NCI-H2107 (cell line): ENCODE measurements around the gene CYFIP1.

ENCODE experiments used
- DNase-seq: peaks from one replicate; lab custom pipeline; 2025; lab: John Stamatoyannopoulos, UW

CYFIP1 gene

DNA sequence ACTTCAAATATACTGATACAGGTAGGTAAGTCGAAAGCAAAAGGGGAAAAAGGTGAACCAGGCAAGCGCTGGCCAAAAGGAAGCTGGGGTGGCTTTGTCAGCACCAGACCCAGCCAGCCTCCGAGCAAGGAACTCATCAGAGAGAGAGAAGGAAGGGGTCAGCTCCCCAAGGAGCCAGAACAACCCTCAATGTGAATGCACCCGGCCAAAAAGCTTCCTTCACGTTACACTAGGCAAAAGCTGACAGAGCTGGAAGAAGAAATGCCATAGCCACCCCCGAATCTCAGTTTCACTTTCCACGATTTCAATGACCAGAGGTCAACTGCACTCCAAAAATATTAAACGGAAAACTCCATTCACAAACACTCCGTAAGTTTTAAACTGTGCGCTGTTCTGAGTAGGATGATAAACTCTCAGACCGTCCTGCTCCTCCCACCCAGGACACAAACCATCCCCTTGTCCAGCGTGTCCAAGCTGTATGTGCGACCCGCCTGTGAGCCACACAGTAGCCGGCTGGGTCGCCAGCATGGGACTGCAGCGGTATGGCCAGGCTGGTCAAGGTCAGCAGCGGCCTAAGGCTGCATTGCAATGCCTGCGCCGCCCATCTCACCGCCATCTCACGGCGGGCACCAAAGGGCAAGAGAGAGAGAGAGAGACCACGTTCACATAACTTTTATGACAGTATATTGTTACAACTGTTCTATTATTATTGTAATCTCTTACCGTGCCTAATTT lies 29.7 kb downstream of the CYFIP1 start:
- no peak for DNase-seq

DNA sequence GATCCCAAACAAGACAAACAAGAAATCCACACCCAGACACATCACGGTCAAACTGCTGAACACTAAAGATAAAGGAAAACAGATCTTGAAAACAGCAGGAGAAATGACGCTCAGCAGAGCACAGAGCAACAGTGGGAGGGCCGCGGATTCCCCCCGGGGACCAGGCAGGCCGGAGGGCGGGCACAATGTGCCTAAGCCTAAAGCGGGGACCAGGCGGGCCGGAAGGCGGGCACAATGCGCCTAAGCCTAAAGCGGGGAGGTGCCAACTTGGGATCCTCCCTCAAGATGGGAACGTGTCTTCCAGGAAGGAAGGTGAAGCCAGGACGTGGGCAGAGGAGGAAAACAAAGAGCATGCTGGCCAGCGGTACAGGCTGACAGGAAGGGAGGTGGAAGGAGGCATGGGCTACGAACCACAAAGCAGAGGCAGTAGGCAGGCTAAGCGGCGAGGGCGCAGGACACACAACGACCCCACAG lies 31.1 kb downstream of the CYFIP1 start:
- peak; percentile 39 for DNase-seq

DNA sequence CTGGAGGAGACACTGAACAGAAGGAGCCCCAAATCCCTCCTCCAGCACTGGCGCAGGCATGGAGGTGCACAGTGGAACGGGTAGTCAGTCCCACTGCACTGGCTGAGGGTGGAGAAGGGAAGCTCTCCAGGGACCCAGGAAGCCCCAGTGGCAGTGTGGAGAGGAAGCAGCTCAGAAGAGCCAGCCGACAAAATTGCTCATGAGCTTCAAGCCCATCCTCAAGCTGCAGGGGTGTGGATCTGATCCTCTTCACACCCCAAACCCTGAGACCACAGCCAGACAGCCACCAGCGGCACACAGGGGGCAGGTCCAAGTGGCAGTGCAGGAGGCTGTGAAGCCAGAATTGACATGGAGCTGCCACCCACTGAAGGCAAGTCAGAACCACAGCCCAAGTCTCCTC lies 32.1 kb downstream of the CYFIP1 start:
- no peak for DNase-seq

DNA sequence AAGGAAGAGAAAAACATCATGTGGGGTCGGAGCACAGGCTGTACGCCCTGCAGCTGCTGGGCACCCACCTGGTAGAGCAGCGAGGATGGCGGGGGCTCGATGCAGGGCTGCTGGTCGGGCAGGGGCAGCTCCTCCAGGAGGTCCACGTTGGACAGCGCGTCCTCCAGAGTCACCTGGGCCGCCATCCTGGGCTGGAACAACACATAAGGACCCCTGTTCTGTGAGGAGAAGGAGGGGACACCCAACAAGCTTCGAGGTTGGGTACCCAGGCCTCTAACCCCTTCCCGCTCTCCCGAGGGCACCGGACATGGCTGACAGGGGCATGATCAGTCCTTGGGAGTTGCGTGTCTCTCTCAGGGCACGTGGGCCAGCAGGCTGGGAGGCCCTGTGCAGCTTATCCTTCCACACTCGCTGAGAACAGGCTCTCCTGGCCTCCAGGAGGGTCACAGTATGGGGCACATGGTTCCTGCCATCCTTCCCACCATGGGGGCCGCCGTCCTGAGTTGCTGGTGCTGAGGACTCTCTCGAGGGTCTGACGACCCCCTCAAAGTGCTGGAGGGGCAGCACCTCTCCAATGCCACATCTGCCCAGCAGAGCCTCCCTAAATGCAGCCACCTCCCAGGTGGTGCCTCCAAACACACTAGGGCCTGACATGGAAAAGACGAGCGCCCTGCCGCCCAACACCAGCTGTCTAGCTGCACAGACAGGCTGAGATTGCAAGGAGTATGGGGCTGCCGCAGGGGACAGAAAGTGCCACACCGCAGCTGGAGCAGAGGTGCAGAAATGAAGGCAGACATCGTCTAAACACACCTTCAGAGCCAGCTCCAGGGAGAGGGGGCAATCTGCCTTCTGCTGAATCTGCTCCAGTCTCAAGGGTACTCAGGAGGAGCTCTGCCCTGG lies 32.8 kb downstream of the CYFIP1 start:
- DNase-seq = no peak

DNA sequence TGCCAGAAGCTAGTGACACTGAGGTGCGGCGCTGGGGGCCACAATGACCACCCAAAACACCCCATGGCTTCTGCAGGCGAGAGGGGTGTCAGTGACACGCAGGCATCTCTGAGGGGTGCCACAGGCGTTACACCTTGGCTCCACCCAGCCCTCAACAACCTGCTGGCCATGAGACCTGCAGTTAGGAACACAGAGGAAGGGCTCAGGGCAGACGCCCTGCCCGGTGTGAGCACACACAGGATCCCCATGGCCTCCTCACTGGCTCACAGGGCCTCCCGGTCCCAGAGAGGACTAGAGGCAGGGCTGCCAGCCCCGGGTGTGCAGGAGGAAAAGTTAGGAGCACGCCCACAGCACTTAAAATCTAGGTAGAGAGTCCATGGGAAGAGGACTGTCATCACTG lies 35.1 kb downstream of the CYFIP1 start:
- DNase-seq = no peak

DNA sequence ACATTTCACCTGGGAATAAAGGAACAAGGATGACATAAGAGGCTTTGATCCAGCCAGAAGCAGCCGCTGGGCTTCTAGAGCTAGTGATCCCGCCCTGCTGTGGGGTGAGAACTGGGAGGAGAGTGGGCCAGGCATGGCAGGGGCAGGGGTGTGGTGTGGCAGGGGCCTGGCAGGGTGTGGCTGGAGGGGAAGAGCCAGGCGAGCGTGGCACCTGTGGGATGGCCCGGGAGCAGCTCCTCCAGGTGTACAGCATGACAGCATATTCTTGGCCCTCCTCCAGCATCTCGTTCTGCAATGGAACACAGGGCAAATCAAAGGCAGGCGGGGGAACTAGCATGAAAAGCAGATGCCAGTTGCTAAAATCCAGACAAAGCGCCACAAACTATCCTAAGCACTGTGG lies 35.5 kb downstream of the CYFIP1 start:
- peak; percentile 51 for DNase-seq

DNA sequence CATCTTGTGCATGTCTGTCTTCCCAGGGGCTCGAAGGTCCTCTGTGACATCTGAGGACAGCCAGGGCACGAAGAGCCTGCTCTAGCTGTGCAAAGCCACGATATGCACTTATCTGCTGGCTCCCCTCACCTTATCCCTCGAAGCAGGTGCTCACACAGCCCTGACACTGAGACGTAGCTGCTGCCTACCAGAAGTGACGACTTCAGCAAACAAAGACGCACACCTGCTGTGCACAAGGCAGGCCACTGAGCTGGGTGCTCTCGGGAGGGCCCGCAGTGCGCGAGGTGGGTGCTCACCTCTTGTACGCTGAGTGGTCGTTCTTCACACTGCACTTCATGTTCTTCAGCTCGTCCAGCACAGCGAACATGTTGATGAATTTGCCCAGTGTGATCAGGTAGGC lies 37.3 kb downstream of the CYFIP1 start:
- DNase-seq = peak; percentile 19

DNA sequence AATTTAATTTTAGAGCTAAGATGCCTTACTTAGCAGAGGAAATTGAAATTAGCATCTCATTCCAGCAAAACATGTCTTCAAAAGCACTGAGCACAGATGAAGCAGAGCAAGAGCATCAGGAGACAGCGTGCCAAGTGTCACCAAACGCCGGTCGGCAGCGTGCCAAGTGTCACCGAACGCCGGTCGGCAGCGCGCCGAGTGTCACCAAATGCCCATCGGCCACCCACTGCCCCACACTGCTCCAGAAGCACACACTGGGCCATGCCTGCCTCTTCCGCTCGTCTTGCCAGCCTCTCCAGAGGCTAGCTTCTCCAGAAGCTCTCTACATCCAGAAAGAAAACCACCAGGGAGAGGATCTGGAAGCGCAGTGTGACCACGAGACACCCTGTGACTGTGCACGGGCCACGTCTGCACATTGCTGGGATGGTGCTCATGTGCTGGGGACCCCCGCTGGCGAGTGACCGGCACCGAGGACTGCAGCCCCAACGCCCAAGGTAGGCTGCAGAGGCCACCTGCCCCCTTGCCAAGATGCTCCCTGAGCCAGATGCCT lies 37.8 kb downstream of the CYFIP1 start:
- no peak for DNase-seq

DNA sequence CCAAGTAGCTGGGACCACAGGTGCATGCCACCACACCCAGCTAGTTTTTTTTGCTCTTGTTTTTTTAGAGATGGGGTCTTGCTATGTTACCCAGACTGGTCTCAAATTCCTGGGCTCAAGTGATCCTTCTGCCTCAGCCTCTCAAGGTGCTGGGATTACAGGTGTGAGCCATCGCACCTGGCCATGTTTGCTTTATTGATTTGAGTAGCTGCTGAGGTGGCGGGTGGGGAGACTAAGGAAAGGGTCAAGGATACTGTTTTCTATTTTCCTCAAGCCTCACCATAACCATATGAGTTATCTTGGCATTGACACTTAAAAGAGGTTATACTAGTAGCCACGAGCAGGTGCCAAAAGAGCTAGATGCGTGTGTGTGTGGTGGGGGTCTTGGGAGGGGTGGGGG lies 39.0 kb downstream of the CYFIP1 start:
- no peak for DNase-seq

DNA sequence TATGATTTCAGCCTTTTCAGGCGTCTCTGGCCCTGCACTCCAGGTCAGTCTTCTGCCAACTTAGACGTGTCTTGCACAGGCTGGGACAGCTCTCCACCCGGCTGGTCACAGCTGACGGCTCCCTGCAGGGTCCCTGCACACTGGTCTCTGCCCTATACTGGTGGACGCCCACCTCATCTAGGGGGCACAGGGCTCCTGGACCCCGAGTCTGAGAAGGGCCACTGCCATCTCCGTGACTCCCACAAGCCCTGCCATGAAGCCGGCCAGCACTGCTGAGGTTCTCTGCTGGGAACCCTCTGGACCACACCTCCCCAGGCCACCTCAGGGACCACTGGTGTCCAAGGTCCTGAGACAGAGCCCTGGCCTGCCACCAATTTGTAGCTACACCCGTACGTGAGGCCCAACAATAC lies 40.5 kb downstream of the CYFIP1 start:
- no peak for DNase-seq

DNA sequence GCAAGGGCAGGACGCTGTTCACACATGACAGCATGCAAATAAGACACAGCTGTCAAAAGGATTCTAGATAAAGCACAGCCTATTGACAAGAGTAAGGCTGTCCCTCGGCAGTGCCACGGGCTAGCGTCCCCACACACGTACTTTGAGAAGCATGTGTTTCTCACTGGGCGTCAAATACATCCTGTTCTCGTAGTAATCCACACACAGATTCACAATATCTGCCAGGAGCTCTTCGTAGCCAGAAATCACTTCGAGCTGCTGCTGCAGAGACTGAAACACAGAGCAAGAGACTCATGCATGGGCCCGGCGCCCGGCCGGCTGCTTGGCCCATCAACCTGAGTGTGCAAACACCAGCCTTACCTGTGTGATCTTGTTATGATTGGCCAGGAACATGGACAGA lies 41.1 kb downstream of the CYFIP1 start:
- no peak for DNase-seq

DNA sequence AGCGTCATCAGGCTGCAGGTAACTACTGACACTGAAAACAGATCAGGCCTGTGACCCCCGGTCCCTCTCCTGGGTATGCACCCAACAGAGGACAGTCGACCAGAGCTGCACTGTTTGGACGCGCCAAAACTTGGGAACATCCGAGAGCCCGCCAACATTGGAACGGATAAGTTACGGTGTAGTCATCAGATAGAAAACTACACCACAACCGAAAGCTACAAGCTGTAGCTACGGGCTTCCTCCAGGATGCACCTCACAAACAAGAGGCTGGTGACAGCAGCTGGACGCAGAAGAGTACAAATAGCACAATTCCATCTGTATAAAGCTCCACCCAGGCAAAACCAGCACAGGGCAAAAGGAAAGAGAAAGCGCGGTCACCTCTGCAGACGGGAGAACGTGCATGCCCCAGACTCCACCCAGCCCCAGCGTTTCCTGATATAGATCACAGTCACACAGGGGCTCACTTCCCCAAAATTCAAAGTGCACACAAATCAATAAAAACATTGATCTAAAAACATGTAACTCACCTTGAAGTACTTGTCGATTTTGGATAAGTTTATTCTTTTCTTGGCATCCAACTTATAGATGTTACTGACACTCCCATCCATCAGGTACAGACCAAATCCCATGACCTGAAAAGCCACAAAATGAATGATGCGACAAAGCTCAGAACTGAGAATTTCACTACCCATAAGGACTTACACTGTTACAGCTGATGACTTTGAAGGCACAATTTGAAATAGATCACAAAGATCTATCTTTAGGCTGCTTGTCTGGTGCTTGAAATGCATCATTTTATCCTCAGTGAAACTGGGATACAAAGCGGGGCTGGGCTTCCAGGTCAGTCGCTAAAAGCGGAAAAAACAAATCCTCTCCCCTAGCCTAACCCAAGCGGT lies 43.3 kb downstream of the CYFIP1 start:
- DNase-seq = no peak

DNA sequence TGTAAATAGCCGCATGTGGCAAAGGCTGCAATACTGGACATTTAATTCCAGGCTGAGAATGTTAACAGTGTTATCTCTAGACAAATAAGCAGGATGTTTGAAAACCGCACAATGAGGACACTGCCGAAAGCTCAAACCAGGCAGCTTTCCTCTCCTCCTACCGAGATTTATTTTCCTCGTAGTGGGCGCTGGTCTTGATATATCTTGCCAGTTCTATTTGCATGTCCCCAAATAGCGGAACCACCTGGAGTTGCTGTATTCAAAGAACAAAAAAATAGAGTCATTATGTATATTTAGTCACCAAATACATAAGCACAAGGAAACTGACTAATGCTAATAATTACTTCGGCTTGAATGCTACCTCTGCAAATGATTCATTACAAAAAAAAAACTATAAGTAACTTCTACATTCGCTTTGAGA lies 46.5 kb downstream of the CYFIP1 start:
- no peak for DNase-seq

DNA sequence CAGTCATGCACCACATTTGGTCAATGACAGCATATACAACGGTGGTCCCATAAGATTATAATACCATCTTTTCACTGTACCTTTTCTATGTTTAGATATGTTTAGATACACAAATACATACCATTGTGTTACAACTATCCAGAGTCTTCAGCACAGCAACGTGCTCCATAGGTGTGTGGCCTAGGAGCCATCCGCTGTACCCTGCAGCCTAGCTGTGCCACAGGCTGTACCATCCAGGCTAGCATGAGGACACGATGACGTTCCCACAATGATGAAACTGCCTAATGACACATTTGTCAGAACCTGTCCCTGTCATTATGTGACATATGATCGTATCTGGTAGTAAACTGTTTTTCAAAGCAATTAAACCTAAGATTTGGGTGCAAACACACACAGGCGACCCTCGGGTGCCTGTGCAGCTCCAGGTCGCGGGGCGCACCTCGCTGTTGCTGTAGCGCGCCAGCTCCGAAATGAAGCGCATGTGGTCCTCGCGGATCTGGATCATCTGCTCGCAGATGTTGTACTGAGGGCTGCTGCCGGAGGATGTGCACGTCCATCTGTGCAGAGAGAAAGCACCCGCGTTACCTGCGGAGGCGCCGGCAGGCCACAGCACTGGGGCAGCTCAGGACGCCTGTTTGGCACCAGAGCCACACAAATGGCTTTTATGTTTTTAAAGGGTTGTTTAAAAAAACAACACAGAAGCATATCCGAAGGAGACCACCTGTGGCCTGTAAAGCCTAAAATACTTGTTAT lies 48.2 kb downstream of the CYFIP1 start:
- DNase-seq = no peak

DNA sequence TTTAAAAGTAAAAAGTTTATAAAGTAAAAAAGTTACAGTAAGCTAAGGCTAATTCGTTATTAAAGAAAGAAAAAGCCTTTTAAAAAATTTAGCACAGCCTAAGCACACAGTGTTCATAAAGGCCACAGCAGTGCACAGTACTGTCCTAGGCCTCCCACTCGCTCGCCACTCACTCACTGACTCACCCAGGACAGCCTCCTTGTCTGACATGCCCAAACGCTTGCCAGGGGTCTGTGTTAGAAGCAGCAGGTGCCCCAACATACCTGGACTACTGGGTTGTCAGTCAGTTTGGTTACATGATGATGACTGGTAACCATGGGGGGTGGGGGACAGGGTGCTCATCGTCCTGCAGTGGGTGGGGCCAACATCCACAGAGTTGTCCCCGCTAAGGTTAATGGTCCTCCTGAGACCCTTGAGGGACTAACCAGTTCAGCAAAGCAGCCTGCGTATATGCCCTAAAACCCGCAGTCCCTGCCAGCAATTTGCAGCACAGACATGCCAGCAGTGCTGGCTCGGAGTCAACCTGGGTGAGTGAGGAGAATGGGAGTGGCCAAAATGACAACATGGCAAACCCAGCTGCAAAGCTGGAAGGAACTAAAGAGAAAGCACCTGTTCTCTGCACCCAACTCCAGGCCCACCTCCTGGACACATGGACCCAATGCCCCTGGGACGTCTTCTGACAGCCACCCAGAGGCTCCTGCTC lies 49.2 kb downstream of the CYFIP1 start:
- no peak for DNase-seq

DNA sequence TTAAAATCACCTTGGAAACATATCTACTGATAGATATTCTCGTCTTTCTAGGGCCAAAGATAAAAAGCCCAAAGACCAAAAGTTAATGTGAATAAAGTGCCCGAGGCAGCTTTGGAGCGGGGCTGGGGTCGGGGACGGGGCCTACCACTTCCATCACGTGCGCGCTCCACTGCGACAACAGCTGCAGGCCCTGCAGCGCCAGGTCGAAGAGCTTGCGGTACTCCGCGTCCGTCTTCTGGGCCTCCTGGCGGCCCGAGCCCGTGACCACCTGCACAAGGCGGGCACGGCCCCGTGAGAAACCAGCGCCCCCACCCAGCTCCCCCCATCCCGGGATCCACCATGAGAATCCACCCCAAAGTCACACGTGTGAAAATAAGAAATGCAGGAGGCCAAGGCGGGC lies 52.4 kb downstream of the CYFIP1 start:
- no peak for DNase-seq

DNA sequence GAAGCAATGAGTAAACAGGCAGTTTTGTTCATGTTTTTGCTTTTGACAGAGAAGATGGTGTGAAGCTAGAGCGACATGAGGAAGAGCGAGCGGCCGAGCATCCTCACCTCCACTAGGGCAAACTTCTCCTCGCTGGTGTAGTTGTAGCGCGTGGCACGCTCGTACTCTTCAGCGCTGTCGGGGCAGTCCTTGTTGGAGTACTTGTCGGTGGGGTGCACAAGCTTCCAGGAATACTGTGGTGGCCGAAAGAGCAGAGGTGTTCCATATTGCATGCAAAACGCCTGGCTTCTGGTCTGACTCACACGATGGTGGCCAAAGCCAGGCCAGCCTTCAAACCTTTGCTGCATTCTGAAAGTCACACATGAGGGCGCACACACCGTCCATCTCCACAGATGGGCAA lies 54.3 kb downstream of the CYFIP1 start:
- DNase-seq = no peak

DNA sequence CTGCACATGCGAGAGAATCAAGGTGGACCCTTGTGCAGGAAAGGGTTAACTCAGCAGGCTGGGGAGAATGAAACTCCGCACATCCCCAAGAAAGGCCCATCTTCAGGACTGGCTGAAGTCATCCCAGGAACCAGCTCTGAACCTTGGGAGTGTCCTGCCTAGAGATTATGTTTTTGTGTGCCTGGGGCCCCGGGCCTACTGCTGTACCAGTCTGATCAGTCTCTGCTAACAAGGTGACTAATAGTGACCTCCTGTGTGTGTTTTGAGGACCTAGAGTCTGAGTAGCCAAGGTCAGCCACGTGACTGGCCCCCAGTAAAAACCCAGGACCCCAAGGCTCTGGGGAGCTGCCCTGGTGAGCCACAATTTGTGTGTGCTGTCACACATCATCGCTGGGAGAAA lies 58.2 kb downstream of the CYFIP1 start:
- no peak for DNase-seq

DNA sequence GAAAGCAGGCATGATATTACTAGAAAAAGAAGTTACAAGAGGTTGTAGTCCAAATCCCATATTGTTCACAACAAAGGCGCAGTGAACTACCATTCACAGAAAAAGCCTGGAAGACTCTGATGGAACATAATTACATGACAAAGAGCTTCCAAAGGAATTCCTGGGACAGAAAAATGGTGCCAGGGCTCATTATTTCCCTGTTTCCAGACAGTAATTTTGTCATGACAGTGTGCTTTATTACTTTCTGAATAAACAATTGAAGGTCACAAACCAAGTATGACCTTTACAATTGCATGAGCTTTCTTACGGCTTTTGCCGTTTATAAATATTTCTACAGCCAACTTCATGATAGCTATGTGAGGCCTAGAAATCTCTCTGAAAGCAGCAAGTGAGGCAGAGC lies 61.0 kb downstream of the CYFIP1 start:
- DNase-seq = no peak

DNA sequence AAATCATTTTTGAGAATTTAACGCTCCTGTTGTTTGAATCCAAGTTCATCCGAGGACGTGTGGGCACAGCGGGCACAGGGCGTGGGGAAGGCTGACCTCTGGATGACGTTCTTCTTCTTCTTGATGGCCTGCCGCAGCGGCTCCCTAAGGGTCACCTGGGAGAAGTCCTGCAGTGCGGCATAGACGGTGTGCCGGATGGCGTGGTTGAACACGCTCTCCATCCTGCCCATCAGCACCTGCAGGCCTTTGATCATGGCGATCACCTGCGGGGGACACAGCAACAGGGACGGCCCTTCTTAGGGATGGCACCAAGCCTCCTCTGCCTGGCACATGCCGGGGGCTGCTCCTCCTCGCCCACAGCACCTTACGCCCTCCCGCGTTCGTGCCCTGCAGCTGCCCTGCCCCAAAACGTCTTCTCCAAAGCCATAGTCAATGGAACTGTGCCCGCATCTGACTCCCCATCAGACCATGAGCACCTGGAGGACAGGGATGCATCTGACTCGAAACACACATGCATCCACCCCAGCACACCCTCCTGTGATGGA lies 61.5 kb downstream of the CYFIP1 start:
- no peak for DNase-seq
